Measurements from ENCODE around the gene SLC16A13.

The SLC16A13 gene

GRCh38 chr17:7027335-7027734 is 8.5 kb upstream of the SLC16A13 start:
- Histone ChIP-seq H3K9ac (ENCODE audit: low read depth in 1 of 2, low read length in 2 of 2) (no peak overlapping the region), H3K9me3 (ENCODE audit: control insufficient read depth in 1 of 2, low read length in 2 of 2) (no peaks in the 10 kb centered on the region), H3K4me1 (ENCODE audit: control insufficient read depth in 1 of 2, insufficient read depth in 2 of 2, low read length in 2 of 2) (peaks cover 5 to 13% of the 10 kb centered on the region in 2 donors), H3K36me3 (ENCODE audit: control insufficient read depth in 1 of 2, insufficient read depth in 2 of 2, low read length in 2 of 2) (no peaks in the 10 kb centered on the region), H3K4me3 (ENCODE audit: low read depth in 1 of 2, low read length in 2 of 2) (no peak overlapping the region), H3K27me3 (ENCODE audit: control insufficient read depth in 1 of 2, insufficient read depth in 2 of 2, low read length in 2 of 2) (no peaks in the 10 kb centered on the region), H3K27ac (ENCODE audit: low read depth, low read length) (no peak overlapping the region)

- Histone ChIP-seq H3K27ac (ENCODE audit: low read depth, low read length) (no peak overlapping the region), H3K9ac (ENCODE audit: low read depth in 1 of 2, low read length in 2 of 2) (no peak overlapping the region), H3K9me3 (ENCODE audit: control insufficient read depth in 1 of 2, low read length in 2 of 2) (no peaks in the 10 kb centered on the region), H3K27me3 (ENCODE audit: control insufficient read depth in 1 of 2, insufficient read depth in 2 of 2, low read length in 2 of 2) (no peaks in the 10 kb centered on the region), H3K36me3 (ENCODE audit: control insufficient read depth in 1 of 2, insufficient read depth in 2 of 2, low read length in 2 of 2) (no peaks in the 10 kb centered on the region), H3K4me1 (ENCODE audit: control insufficient read depth in 1 of 2, insufficient read depth in 2 of 2, low read length in 2 of 2) (peaks cover 0 to 3% of the 10 kb centered on the region in 2 donors), H3K4me3 (ENCODE audit: low read depth in 1 of 2, low read length in 2 of 2) (no peak overlapping the region)
Observed at GRCh38 chr17:7029096-7029495, 6.7 kb upstream of the SLC16A13 start.

GRCh38 chr17:7029659-7030058 is 6.2 kb upstream of the SLC16A13 start:
- H3K9ac ChIP-seq (ENCODE audit: low read depth in 1 of 2, low read length in 2 of 2), result no peak overlapping the region
- H3K27me3 ChIP-seq (ENCODE audit: control insufficient read depth in 1 of 2, insufficient read depth in 2 of 2, low read length in 2 of 2), result no peaks in the 10 kb centered on the region
- H3K27ac ChIP-seq (ENCODE audit: low read depth, low read length), result no peak overlapping the region
- H3K4me1 ChIP-seq (ENCODE audit: control insufficient read depth in 1 of 2, insufficient read depth in 2 of 2, low read length in 2 of 2), result peaks cover 0 to 3% of the 10 kb centered on the region in 2 donors
- H3K36me3 ChIP-seq (ENCODE audit: control insufficient read depth in 1 of 2, insufficient read depth in 2 of 2, low read length in 2 of 2), result no peaks in the 10 kb centered on the region
- H3K4me3 ChIP-seq (ENCODE audit: low read depth in 1 of 2, low read length in 2 of 2), result no peak overlapping the region
- H3K9me3 ChIP-seq (ENCODE audit: control insufficient read depth in 1 of 2, low read length in 2 of 2), result no peaks in the 10 kb centered on the region

GRCh38 chr17:7034955-7035590 is 742 bp upstream of the SLC16A13 start:
- peak overlapping the region; percentile 77 to 90 for H3K4me3 ChIP-seq (ENCODE audit: low read depth in 1 of 2, low read length in 2 of 2)
- H3K9ac ChIP-seq (ENCODE audit: low read depth in 1 of 2, low read length in 2 of 2), result peak overlapping the region; percentile 61 to 74
- no peaks in the 10 kb centered on the region for H3K9me3 ChIP-seq (ENCODE audit: control insufficient read depth in 1 of 2, low read length in 2 of 2)
- peak overlapping the region; percentile 65 for H3K27ac ChIP-seq (ENCODE audit: low read depth, low read length)
- no peaks in the 10 kb centered on the region for H3K36me3 ChIP-seq (ENCODE audit: control insufficient read depth in 1 of 2, insufficient read depth in 2 of 2, low read length in 2 of 2)
- H3K27me3 ChIP-seq (ENCODE audit: control insufficient read depth in 1 of 2, insufficient read depth in 2 of 2, low read length in 2 of 2), result no peaks in the 10 kb centered on the region
- H3K4me1 ChIP-seq (ENCODE audit: control insufficient read depth in 1 of 2, insufficient read depth in 2 of 2, low read length in 2 of 2), result peaks cover 25 to 37% of the 10 kb centered on the region in 2 donors

GRCh38 chr17:7038025-7038862 is 2.4 kb downstream of the SLC16A13 start:
- Histone ChIP-seq H3K4me3 (ENCODE audit: low read depth in 1 of 2, low read length in 2 of 2) (peak overlapping the region in 1 of 2 donors; percentile 40), H3K9me3 (ENCODE audit: control insufficient read depth in 1 of 2, low read length in 2 of 2) (no peaks in the 10 kb centered on the region), H3K36me3 (ENCODE audit: control insufficient read depth in 1 of 2, insufficient read depth in 2 of 2, low read length in 2 of 2) (no peaks in the 10 kb centered on the region), H3K27me3 (ENCODE audit: control insufficient read depth in 1 of 2, insufficient read depth in 2 of 2, low read length in 2 of 2) (peaks cover 0 to 7% of the 10 kb centered on the region in 2 donors), H3K9ac (ENCODE audit: low read depth in 1 of 2, low read length in 2 of 2) (peak overlapping the region in 1 of 2 donors; percentile 60), H3K27ac (ENCODE audit: low read depth, low read length) (peak overlapping the region; percentile 46), H3K4me1 (ENCODE audit: control insufficient read depth in 1 of 2, insufficient read depth in 2 of 2, low read length in 2 of 2) (peaks cover 32 to 48% of the 10 kb centered on the region in 2 donors)

GRCh38 chr17:7039832-7040231 is 4.0 kb downstream of the SLC16A13 start:
- Histone ChIP-seq H3K4me1 (ENCODE audit: control insufficient read depth in 1 of 2, insufficient read depth in 2 of 2, low read length in 2 of 2) (peaks cover 36 to 57% of the 10 kb centered on the region in 2 donors), H3K36me3 (ENCODE audit: control insufficient read depth in 1 of 2, insufficient read depth in 2 of 2, low read length in 2 of 2) (no peaks in the 10 kb centered on the region), H3K27ac (ENCODE audit: low read depth, low read length) (no peak overlapping the region), H3K9me3 (ENCODE audit: control insufficient read depth in 1 of 2, low read length in 2 of 2) (no peaks in the 10 kb centered on the region), H3K9ac (ENCODE audit: low read depth in 1 of 2, low read length in 2 of 2) (no peak overlapping the region), H3K27me3 (ENCODE audit: control insufficient read depth in 1 of 2, insufficient read depth in 2 of 2, low read length in 2 of 2) (peaks cover 0 to 13% of the 10 kb centered on the region in 2 donors), H3K4me3 (ENCODE audit: low read depth in 1 of 2, low read length in 2 of 2) (no peak overlapping the region)

GRCh38 chr17:7041607-7042500 is 6.0 kb downstream of the SLC16A13 start:
- H3K4me3 ChIP-seq (ENCODE audit: low read depth in 1 of 2, low read length in 2 of 2), result peak overlapping the region; percentile 59 to 60
- H3K9me3 ChIP-seq (ENCODE audit: control insufficient read depth in 1 of 2, low read length in 2 of 2), result no peaks in the 10 kb centered on the region
- H3K4me1 ChIP-seq (ENCODE audit: control insufficient read depth in 1 of 2, insufficient read depth in 2 of 2, low read length in 2 of 2), result peaks cover 44 to 62% of the 10 kb centered on the region in 2 donors
- H3K27ac ChIP-seq (ENCODE audit: low read depth, low read length), result no peak overlapping the region
- no peaks in the 10 kb centered on the region for H3K36me3 ChIP-seq (ENCODE audit: control insufficient read depth in 1 of 2, insufficient read depth in 2 of 2, low read length in 2 of 2)
- H3K9ac ChIP-seq (ENCODE audit: low read depth in 1 of 2, low read length in 2 of 2), result no peak overlapping the region
- peaks cover 0 to 13% of the 10 kb centered on the region in 2 donors for H3K27me3 ChIP-seq (ENCODE audit: control insufficient read depth in 1 of 2, insufficient read depth in 2 of 2, low read length in 2 of 2)

GRCh38 chr17:7042501-7043181 is 6.8 kb downstream of the SLC16A13 start:
- peak overlapping the region; percentile 12 to 42 for H3K9ac ChIP-seq (ENCODE audit: low read depth in 1 of 2, low read length in 2 of 2)
- H3K4me1 ChIP-seq (ENCODE audit: control insufficient read depth in 1 of 2, insufficient read depth in 2 of 2, low read length in 2 of 2), result peaks cover 45 to 65% of the 10 kb centered on the region in 2 donors
- peak overlapping the region; percentile 59 to 60 for H3K4me3 ChIP-seq (ENCODE audit: low read depth in 1 of 2, low read length in 2 of 2)
- no peaks in the 10 kb centered on the region for H3K36me3 ChIP-seq (ENCODE audit: control insufficient read depth in 1 of 2, insufficient read depth in 2 of 2, low read length in 2 of 2)
- no peak overlapping the region for H3K27ac ChIP-seq (ENCODE audit: low read depth, low read length)
- no peaks in the 10 kb centered on the region for H3K9me3 ChIP-seq (ENCODE audit: control insufficient read depth in 1 of 2, low read length in 2 of 2)
- H3K27me3 ChIP-seq (ENCODE audit: control insufficient read depth in 1 of 2, insufficient read depth in 2 of 2, low read length in 2 of 2), result peaks cover 0 to 13% of the 10 kb centered on the region in 2 donors

GRCh38 chr17:7043182-7043496 is 7.3 kb downstream of the SLC16A13 start:
- no peaks in the 10 kb centered on the region for H3K36me3 ChIP-seq (ENCODE audit: control insufficient read depth in 1 of 2, insufficient read depth in 2 of 2, low read length in 2 of 2)
- H3K4me3 ChIP-seq (ENCODE audit: low read depth in 1 of 2, low read length in 2 of 2), result peak overlapping the region; percentile 59 to 60
- H3K4me1 ChIP-seq (ENCODE audit: control insufficient read depth in 1 of 2, insufficient read depth in 2 of 2, low read length in 2 of 2), result peaks cover 40 to 60% of the 10 kb centered on the region in 2 donors
- peaks cover 0 to 13% of the 10 kb centered on the region in 2 donors for H3K27me3 ChIP-seq (ENCODE audit: control insufficient read depth in 1 of 2, insufficient read depth in 2 of 2, low read length in 2 of 2)
- no peaks in the 10 kb centered on the region for H3K9me3 ChIP-seq (ENCODE audit: control insufficient read depth in 1 of 2, low read length in 2 of 2)
- peak overlapping the region; percentile 12 to 42 for H3K9ac ChIP-seq (ENCODE audit: low read depth in 1 of 2, low read length in 2 of 2)
- no peak overlapping the region for H3K27ac ChIP-seq (ENCODE audit: low read depth, low read length)

All from duodenal mucosa (tissue), 2 donors.